Measurements from ENCODE around the gene PDAP1. TPM values are rescaled to one million over a fixed set of nuclear protein-coding genes. Genes with fewer than 3 reads are reported as not detected.
A peak's percentile ranks its signal among the peaks of the same experiment; 100 is the strongest.

PDAP1 gene
- total RNA-seq, 1 experiment from 2014 or later = 180 TPM

DNA sequence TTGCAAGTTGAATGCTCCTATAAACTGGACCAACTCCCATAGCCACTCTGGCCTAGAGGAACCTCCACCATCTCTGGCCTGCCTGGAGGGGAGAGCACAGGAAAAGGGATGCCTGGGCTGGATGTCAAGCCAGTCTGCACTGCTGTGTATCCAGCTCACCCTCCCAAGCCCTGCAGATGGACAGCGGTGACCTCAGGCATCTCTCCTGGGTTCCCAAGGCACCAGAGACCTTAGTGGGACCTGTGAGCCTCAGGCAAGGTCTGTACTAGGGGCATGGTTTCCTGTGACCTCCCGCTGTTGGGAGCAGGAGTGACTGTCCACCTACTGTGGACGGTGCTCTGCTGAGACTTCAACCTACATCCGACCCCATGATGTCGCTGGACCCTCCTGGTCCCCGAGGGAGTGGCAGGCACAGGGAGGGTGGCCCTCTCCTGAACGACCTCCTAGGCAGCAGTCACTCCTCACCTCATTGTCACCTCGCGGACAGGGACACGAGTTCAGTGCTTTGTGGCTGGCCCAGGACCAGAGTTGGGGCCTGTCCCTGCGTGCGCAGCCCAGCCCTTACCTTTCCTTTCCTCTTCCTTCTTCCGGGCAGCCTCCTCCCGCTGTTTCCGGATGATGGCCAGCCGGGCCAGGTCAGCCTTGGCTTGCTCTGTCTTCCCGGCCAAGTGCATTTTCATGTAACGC is 11.0 kb downstream of the PDAP1 start:
- no peaks in the 10 kb centered on the region for H3K27me3 ChIP-seq (ENCODE audit: insufficient read depth, low read depth)
- ChIA-PET POLR2A (ENCODE audit: unreplicated experiment) (interaction anchor here (0.6 kb wide), 1 partner anchor 519 kb away, joined by 3 read pairs; the partner anchor contains the start of gene TRRAP), CTCF (no interaction called here)
- no peak overlapping the region for H3K27ac ChIP-seq
- no peak for TF ChIP-seq EZH2 (IDR thresholded peaks at IDR 0.05; ENCODE audit: low read depth)
- no TSS peak for BruUV-seq (replicated peaks)
- peaks cover 28% of the 10 kb centered on the region for H3K36me3 ChIP-seq (ENCODE audit: low read depth)
- intact Hi-C loops (cut with micrococcal nuclease; ENCODE audit: unreplicated experiment) = no loop called here
- no peaks in the 10 kb centered on the region for H3K9me3 ChIP-seq (ENCODE audit: insufficient read depth, low read depth)
- no peaks in the 10 kb centered on the region for H3K79me2 ChIP-seq (ENCODE audit: low read depth)
- no peaks in the 10 kb centered on the region for H3K9me2 ChIP-seq (ENCODE audit: insufficient read depth)
- H4K20me1 ChIP-seq (ENCODE audit: insufficient read depth) = peaks cover 42% of the 10 kb centered on the region
- peaks cover 44% of the 10 kb centered on the region for H3F3A ChIP-seq (ENCODE audit: insufficient read depth, low read depth)
- DNase-seq = no peak
- no peaks in the 10 kb centered on the region for H3K4me1 ChIP-seq (replicated peaks; ENCODE audit: insufficient read depth)
- no peak overlapping the region for H2AFZ ChIP-seq
- no peak overlapping the region for H3K4me3 ChIP-seq
- H3K4me2 ChIP-seq = no peak overlapping the region

DNA sequence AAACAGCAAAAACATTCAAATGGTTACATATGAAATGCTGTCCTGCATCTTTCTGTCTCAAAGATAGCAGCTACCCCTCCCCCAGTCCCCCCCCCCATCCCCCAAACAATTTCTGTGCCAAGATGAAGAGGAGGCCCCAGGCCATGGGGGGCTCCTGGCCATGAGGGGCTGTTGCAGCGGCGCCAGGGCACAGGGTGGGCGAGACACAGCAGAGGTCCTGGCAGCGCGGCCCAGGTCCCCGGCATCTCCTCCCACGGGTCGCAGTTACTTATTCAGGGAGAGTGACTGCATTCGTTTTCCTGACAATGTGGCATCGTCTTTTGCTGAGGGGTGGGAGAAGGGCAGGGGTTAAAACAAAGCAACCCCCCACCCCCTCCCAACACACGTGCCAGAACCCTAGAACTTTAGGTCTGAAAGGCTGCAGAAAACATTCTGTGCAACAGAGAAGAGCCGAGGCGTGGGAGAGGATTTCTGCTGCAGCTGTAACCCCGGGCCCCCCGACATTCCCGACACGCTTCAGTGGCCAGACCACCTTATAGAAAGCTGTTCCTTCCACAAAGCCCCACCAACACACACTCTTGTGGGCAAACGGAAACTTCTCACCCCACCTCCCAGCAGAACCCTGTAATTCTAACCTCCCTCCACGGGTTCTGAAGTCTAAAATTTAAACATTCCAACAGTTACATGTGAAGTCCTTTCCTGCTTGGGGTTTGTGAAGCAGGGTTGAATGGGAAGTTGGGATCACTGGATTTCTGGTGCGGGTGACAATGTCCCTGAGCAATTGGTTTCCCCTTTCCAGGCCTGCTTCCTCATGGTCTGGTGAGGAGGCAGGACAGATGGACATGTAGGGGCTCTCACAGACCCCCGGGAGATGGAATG is 11.7 kb downstream of the PDAP1 start:
- H3K36me3 ChIP-seq (ENCODE audit: low read depth) = peaks cover 28% of the 10 kb centered on the region
- no peak overlapping the region for H3K27ac ChIP-seq
- no peaks in the 10 kb centered on the region for H3K4me1 ChIP-seq (replicated peaks; ENCODE audit: insufficient read depth)
- no peak for DNase-seq
- H3F3A ChIP-seq (ENCODE audit: insufficient read depth, low read depth) = peaks cover 40% of the 10 kb centered on the region
- no peak overlapping the region for H3K4me2 ChIP-seq
- ChIA-PET POLR2A (ENCODE audit: unreplicated experiment) (no interaction called here), CTCF (no interaction called here)
- no peaks in the 10 kb centered on the region for H3K9me2 ChIP-seq (ENCODE audit: insufficient read depth)
- H3K9me3 ChIP-seq (ENCODE audit: insufficient read depth, low read depth) = no peaks in the 10 kb centered on the region
- no peak overlapping the region for H2AFZ ChIP-seq
- no peaks in the 10 kb centered on the region for H3K79me2 ChIP-seq (ENCODE audit: low read depth)
- no TSS peak for BruUV-seq (replicated peaks)
- TF ChIP-seq, protein P1, sequence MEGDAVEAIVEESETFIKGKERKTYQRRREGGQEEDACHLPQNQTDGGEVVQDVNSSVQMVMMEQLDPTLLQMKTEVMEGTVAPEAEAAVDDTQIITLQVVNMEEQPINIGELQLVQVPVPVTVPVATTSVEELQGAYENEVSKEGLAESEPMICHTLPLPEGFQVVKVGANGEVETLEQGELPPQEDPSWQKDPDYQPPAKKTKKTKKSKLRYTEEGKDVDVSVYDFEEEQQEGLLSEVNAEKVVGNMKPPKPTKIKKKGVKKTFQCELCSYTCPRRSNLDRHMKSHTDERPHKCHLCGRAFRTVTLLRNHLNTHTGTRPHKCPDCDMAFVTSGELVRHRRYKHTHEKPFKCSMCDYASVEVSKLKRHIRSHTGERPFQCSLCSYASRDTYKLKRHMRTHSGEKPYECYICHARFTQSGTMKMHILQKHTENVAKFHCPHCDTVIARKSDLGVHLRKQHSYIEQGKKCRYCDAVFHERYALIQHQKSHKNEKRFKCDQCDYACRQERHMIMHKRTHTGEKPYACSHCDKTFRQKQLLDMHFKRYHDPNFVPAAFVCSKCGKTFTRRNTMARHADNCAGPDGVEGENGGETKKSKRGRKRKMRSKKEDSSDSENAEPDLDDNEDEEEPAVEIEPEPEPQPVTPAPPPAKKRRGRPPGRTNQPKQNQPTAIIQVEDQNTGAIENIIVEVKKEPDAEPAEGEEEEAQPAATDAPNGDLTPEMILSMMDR (conservative IDR thresholded peaks at IDR 0.05) = no peak
- TF ChIP-seq EZH2 (IDR thresholded peaks at IDR 0.05; ENCODE audit: low read depth) = no peak
- intact Hi-C loops (cut with micrococcal nuclease; ENCODE audit: unreplicated experiment) = no loop called here
- H3K4me3 ChIP-seq = no peak overlapping the region
- peaks cover 39% of the 10 kb centered on the region for H4K20me1 ChIP-seq (ENCODE audit: insufficient read depth)
- H3K27me3 ChIP-seq (ENCODE audit: insufficient read depth, low read depth) = no peaks in the 10 kb centered on the region

DNA sequence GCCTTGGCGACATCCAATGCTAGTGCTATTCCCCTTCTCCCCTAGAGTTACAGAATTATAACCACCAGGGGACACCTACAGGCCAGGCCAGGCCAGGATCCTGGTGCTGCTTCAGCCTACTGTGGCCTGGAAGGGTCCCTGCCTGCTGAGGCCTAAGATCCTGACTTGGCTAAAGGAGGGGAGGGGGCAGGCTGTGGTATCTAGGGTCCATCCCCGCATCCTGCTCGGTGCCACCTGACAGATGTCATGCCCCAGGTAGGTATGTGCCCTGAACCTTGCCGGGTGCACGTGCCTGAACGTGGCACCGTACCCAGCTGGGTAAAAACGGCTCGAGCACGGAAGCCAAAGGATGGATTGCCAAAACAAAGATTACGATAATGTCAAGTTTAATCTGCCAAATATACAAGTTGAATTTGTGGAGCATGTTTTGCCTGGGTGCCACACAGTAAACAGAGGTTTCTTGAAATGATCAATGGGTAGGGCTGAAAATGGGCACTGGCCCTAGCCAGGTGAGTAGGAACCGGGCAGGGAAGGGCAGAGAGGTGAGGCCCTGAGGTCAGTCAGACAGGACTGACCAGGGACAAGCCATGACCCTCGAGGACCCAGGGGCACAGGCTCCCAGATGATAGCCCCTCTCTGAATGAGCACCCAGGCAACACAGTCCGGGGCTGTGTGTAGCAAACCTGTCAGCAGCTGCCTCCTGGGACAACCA is 12.6 kb downstream of the PDAP1 start:
- H3F3A ChIP-seq (ENCODE audit: insufficient read depth, low read depth) = peaks cover 43% of the 10 kb centered on the region
- H3K4me2 ChIP-seq = no peak overlapping the region
- TF ChIP-seq, protein P1 (conservative IDR thresholded peaks at IDR 0.05) = no peak
- TF ChIP-seq EZH2 (IDR thresholded peaks at IDR 0.05; ENCODE audit: low read depth) = no peak
- CTCF ChIA-PET = no interaction called here
- H3K4me1 ChIP-seq (replicated peaks; ENCODE audit: insufficient read depth) = no peaks in the 10 kb centered on the region
- no peaks in the 10 kb centered on the region for H3K79me2 ChIP-seq (ENCODE audit: low read depth)
- H2AFZ ChIP-seq = no peak overlapping the region
- intact Hi-C loops (cut with micrococcal nuclease; ENCODE audit: unreplicated experiment) = no loop called here
- no peaks in the 10 kb centered on the region for H3K27me3 ChIP-seq (ENCODE audit: insufficient read depth, low read depth)
- H3K9me2 ChIP-seq (ENCODE audit: insufficient read depth) = no peaks in the 10 kb centered on the region
- H3K27ac ChIP-seq = no peak overlapping the region
- BruUV-seq (replicated peaks) = TSS peak; percentile 50
- POLR2A ChIA-PET (ENCODE audit: unreplicated experiment) = no interaction called here
- H3K4me3 ChIP-seq = no peak overlapping the region
- H3K36me3 ChIP-seq (ENCODE audit: low read depth) = peaks cover 28% of the 10 kb centered on the region
- H4K20me1 ChIP-seq (ENCODE audit: insufficient read depth) = peaks cover 31% of the 10 kb centered on the region
- no peak for DNase-seq
- no peaks in the 10 kb centered on the region for H3K9me3 ChIP-seq (ENCODE audit: insufficient read depth, low read depth)
